ENCODE measurements around the gene CCT6B.
"Not testable (repeated sequence)": the region's sequence is repeated elsewhere in the genome, so short reads cannot be mapped to it uniquely, and the experiment has no call there.

Gene CCT6B

DNA sequence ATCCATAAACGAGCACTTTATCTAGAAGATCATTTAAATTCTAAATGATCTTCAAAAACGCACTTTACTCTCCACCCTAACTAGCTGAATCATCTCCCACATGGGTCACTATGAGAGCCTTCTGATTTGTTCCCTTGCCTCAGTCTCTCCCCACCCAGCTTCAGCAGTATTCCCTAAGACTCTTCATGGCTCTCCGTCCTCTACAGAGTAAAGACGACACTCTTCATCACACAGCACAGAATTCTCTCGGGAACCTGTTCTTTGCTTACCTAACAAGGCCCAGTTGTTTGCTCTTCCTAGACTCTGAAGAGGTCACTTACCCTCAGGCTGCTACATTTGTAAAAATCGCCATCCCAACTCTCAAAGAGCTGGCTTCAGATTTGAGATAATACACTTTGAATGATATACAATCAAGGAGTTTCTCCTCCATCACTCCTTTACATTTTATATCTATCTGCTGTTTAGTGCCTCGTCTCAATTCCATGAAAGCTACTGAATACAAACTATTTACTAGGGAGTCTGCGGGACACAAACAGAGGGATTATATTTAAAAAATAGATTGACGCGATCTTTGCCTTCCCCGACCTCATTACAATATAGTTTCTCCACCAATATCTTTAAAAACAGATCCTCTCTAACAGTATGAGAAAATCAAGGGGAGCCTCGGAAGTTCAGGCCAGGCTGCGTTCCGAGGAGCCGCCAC is 18.5 kb upstream of the CCT6B start:
- no peak for DNase-seq

DNA sequence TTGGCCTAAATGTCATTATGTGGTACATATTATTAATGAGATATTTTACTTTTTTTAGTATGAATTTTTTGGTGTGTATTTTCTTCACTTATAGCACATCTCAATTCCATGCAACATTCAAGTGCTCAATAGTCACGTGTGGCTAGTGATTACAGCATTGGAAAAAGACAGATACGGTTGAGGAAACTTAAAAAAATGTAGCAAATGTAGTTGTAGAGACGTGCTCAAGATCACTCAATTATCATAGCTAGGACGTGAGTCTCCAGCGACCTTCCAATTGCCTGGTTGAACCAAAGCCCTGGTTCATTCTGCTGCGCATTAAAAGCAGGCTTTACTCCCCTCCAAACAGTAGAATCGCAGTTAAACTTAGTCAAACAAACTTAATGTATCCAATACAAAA is 17.9 kb upstream of the CCT6B start:
- DNase-seq: no peak

DNA sequence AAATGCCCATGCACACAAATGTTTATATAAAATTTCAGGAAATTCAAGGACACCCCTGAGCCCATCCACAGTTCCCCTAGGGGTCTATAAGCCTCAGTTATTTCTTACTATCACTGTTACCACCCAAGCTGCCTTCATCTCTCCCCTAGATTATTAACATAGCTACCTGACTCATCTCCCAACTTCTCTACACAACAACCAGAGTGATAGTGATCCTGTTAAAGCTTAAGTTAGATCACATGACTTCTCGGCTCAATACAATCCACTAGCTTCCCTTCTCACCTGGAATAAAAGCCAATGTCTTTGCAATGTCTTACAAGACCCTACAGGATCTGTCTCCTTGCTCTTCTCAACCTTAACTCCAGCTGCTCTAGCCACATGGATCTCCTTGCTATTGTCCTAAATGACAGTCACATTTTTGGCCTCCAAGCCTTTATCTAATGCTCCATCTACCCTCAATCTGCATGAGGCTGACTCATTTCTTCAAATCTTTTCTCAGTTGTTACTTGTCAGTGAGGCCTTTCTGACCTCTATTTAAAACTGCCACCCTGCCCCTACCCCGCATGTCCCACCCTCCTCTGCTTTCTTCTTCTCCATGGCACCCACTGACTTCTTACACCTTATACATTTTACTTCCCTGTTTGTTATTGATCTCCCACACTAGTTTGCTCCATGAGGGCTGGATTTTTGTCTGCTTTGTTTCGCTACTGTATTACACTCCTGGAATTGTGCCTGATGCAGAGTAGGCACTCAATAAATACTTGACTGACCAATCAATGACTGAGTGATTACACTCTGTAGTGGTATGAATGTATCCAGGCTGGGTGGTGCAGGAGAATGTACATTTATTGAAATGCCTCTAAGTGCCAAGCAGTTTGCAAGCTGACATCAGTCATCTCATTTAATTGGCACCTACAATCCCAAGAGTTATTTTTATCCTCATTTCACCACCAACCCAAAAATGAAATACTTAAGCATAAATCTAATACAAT is 13.8 kb upstream of the CCT6B start:
- DNase-seq: no peak

- no peak for DNase-seq
Measured at GRCh38 chr17:34974179-34974578, 12.9 kb upstream of the CCT6B start.

DNA sequence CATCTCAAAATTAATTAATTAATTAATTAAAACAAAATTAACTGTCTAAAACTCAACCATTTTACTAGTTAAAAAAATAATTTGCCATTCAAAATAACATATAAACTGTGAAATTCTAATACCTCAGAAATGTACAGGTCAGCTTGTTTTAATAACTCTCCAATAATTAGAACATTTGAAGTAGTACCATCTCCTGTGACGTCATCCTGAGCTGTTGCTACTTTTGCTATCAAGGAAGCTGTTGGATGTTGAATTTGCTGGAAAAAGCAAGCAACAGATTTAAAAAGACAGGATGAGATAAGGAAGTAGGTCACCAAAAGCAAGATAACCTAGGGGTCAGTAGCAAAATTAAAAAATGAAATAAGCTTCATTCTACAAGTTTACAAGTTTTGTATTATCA is 2.8 kb downstream of the CCT6B start:
- no peak for DNase-seq

- DNase-seq: not testable (repeated sequence)
Measured at GRCh38 chr17:34950780-34951179, 10.5 kb downstream of the CCT6B start.

- DNase-seq: no peak
Measured at GRCh38 chr17:34930283-34930682, 31.0 kb downstream of the CCT6B start.

DNA sequence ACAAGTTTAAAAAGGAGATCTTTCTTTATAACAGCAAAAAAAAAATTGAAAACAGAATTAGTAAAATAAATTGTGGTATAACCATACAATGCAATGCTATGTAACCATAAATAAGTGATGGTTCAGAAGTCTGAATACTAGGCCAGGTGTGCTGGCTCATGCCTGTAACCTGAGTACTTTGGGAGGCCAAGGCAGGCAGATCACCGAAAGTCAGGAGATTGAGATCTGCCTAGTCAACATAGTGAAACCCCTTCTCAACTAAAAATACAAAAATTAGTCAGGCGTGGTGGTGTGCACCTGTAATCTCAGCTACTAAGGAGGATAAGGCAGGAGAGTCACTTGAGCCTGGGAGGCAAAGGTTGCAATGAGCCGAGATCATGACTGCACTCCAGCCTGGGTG is 34.6 kb downstream of the CCT6B start:
- no peak for DNase-seq

DNA sequence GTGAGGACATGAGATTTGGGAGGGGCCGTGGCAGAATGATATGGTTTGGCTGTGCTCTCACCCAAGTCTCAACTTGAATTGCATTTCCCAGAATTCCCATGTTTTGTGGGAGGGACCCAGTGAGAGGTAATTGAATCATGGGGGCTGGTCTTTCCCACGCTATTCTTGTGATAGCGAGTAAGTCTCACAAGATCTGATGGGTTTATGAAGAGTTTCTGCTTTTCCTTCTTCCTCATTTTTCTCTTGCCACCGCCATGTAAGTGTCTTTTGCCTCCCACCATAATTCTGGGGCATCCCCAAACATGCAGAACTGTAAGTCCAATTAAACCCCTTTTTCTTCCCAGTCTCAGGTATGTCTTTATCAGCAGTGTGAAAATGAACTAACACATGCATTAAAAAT is 40.6 kb downstream of the CCT6B start:
- DNase-seq: no peak

DNA sequence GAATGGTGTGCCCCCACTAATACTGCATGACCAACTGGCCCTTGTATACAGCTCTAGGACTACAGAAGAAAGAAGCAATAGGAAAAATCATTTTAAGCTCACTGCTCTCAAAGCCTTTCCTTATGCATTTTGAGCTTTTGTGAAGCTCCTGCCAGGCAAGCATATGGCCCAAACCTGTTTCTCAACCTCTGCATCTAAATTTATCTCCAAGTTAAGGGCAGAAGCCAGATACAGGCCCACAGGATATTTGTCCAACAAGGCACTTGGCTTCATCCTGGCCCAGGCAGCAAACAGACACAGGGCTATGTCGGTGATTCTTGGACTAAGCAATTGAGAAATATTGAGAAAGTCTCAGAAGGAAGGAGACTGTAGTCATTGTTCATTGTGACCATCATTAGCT is 43.9 kb downstream of the CCT6B start:
- DNase-seq: no peak

GRCh38 chr17:34916120-34916519 is 45.1 kb downstream of the CCT6B start:
- no peak for DNase-seq

DNA sequence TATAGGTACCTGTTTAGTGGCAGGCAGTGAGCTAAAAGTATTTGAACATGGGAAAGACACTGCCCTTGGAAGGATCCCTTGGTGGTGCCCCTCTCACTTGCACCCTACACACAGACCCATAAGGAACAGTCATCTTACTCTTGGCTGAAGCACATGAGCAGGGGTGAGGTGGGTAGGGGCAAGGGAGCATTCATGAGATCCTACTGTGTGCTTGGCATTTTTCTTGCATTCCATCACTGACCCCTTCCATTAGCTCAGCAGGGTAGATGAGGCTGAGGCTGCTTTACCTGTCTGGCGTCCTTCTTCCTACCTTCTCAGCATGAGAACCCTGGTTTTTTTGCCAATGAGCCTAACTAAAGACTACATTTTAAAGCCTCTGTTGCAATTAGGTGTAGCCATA is 48.3 kb downstream of the CCT6B start:
- no peak for DNase-seq

DNA sequence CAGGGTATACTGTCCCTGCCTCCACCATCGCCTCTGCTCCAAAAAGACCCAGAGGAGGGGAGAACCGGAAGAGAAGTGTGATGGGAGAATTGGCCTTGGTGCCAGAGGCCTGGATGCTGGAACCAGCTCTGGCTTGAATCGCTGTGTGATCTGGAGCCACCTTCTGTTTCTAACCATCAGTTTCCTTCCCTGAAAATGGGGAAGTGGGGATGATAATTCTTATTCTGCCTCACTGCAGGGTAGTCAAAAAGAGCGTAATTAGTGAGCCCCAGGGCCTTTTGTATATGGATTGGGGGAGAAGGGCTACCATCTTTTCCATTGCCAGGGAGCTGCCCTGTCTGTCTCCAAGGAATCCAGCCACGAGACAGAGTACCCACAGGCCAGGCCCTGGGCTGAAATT is 52.2 kb downstream of the CCT6B start:
- no peak for DNase-seq

DNA sequence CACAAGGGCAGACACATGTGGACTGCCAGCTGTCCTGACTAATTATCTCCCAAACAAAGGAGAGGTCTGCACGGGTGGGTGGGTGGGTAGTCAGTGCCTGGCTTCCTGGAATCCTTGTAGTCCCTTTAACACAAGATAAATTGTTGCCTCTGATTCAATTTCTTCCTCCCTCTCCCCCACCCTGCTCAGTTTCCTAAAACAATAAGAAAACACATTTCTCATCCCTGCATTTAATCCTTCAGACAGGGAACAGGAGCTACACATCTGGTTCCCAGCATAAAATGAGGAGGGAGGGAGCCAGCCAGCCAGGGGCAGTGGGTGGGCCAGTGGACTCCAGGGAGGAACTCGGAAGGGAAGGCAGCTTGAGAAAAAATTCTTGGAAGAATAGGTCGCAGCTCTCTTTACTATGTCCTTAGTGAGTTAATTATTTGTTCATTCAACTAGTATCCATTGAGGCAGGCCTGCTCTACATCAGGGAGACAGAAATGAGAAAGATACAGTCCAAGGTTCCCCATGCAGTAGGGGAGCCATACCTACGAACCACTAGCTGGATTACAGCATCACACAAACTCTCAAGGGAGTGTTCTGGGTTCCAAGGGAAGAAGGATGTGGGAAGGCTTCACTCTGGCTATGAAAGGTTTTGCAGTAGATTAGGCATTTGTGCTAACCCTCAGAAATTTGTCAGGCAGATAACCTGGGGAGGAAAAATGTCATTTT is 58.3 kb downstream of the CCT6B start:
- no peak for DNase-seq

DNA sequence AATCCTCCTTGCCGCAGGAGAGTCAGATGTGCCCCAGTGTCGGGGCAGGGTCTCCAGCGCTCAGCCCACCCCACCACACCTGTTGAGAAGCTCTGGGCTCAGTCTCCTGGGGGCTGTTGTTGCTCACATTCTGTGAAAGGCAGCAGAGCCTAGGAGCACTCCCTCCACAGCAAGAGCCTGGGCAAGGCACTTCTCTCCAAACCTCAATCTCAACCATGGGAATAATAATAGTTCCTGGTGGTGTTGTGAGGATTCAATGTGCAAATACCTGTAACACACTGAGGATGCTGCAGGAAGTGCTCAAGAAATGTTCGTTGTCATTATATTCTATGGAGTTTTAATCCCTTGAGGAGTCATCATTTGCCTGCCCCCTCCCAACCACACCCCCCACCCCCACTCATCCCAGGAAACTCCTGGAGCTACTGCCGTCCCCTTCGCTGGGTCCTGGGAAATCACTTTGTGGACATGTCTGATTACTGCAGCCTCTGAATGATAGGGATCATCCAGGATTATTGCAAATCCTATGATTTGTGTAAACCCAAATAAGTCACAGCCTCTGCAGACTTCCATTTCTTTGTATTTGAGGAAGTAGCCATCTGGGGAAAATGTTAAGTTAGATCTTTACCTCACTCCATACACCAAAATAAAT is 61.5 kb downstream of the CCT6B start:
- DNase-seq: no peak

DNA sequence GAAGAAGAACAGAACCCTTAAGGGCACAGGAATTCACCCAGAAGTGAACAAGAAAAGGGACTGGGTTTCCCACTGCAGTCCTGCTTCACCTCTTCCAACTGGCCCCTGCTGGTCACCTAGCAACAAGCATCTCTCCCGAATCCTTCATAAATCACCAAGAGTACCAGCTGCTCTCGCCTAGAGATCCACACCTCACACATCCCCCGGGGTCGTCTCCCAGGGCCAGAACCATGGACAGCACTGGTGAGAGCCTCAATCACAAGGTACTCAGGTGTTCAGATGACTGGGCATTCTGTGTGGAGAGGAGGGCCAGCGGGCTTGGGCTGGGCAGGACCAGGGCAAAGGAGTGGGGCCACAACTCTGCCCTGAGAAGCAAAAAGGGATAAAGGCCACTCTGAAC is 65.9 kb downstream of the CCT6B start:
- DNase-seq: no peak

GRCh38 chr17:34894964-34895363 is 66.3 kb downstream of the CCT6B start:
- no peak for DNase-seq

DNA sequence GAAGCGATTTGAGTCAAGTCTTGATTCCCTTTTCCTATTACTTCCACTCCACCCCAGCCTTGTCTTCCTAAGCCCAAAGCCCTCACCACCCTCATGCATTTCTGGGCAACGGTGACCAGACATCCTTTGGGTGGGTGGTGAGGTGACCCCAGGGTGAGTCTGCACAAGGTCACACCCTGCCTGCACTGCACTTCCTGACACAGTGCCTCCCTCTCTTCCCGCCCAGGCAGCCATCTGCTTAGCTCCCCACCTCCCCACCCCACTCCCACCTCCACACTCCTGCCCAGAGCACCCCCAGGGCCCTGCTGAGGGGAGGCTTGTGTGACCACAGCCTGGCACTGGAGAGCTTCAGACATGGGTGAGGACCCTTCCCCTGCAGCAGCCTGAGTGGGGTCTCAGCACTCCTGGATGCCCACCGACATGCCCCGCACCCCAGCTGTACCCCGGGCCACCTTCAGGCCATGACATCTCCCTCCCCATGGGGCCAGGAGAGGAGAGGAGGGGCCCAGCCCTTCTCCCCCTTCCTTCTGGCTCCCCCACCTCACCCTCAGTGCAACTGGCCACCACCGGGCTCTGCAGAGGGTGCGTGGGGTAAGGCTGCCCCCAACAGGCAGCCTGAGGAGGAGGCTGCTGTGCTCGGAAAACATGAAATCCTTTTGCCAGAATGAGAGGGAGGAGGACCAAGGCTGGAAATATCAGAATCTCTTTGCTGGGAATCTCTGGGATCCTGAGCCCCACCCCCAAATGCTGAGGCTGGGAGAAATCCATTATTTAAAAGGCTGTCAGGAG is 68.6 kb downstream of the CCT6B start:
- peak; percentile 19 for DNase-seq

DNA sequence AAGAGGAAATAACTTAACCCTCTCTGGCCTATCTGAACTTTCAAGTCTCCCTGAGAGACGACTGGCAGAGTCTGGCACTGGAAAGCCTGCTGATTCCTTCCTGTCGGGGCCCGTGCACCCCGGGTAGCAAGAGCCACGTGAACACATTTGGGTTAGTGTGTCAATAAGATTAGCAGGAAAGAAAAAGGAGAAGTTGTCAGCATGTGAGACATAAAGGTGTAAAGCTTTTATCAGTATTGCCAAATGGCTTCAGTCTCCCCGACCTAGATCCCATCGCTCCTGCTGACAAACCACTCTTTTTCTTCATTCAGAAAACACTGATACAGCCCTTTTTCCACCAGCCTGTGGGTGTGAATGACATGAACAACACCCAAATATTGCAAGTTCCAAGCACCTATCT is 74.4 kb downstream of the CCT6B start:
- no peak for DNase-seq

GRCh38 chr17:34885076-34885475 is 76.2 kb downstream of the CCT6B start:
- no peak for DNase-seq

- DNase-seq: no peak
Measured at GRCh38 chr17:34884597-34884996, 76.7 kb downstream of the CCT6B start.
